Measurements from ENCODE around the gene TMEM179B. TPM values are rescaled to one million over a fixed set of nuclear protein-coding genes. Genes with fewer than 3 reads are reported as not detected.

Gene TMEM179B
- total and polyA plus RNA-seq, 4 donors = 21.1 to 81.4 (median 32.7) TPM

GRCh38 chr11:62752177-62752785 lies 34.9 kb upstream of the TMEM179B start (continued):
- TF ChIP-seq RXRA (IDR thresholded peaks at IDR 0.05) (no peak), NR2F2 (IDR thresholded peaks at IDR 0.05) (no peak), GABPA (IDR thresholded peaks at IDR 0.05 in 1 of 2, conservative IDR thresholded peaks at IDR 0.05 in 1 of 2) (no peak), FOXA1 (IDR thresholded peaks at IDR 0.05) (no peak), TAF1 (conservative IDR thresholded peaks at IDR 0.05) (no peak), YY1 (IDR thresholded peaks at IDR 0.05) (no peak)

- Histone ChIP-seq H3K36me3 (ENCODE audit: control insufficient read depth in 4 of 4, insufficient read depth in 3 of 4, low read depth in 1 of 4, low read length in 3 of 4) (peaks cover 2 to 11% (median 4%) of the 10 kb centered on the region in 4 donors), H3K9ac (ENCODE audit: low read depth in 1 of 2, low read length in 2 of 2) (no peak overlapping the region), H3K4me3 (ENCODE audit: low read depth in 1 of 3, low read length in 3 of 3) (peak overlapping the region; percentile 29 to 82 (median 72)), H3K9me3 (ENCODE audit: control insufficient read depth in 4 of 4, low read length in 3 of 4) (no peaks in the 10 kb centered on the region), H3K27me3 (ENCODE audit: control insufficient read depth in 4 of 4, insufficient read depth in 4 of 4, low read length in 3 of 4) (no peaks in the 10 kb centered on the region), H3K27ac (ENCODE audit: low read depth in 1 of 2, low read length in 2 of 2) (peak overlapping the region in 1 of 2 donors; percentile 94), H3K4me1 (ENCODE audit: control insufficient read depth in 4 of 4, insufficient read depth in 4 of 4, low read length in 3 of 4) (peaks cover 4 to 12% (median 9%) of the 10 kb centered on the region in 4 donors)
- TF ChIP-seq NR2F2 (IDR thresholded peaks at IDR 0.05) (no peak), HNF4A (conservative IDR thresholded peaks at IDR 0.05) (no peak), SP1 (IDR thresholded peaks at IDR 0.05) (no peak), GABPA (IDR thresholded peaks at IDR 0.05 in 1 of 2, conservative IDR thresholded peaks at IDR 0.05 in 1 of 2) (no peak), EGR1 (IDR thresholded peaks at IDR 0.05; ENCODE audit: low read depth in 2 of 2) (no peak), RAD21 (IDR thresholded peaks at IDR 0.05) (no peak), YY1 (IDR thresholded peaks at IDR 0.05) (no peak), FOXA1 (IDR thresholded peaks at IDR 0.05) (no peak), FOXA2 (IDR thresholded peaks at IDR 0.05) (no peak), HNF4G (IDR thresholded peaks at IDR 0.05) (no peak), TAF1 (conservative IDR thresholded peaks at IDR 0.05) (no peak), ZBTB33 (IDR thresholded peaks at IDR 0.05) (no peak), RXRA (IDR thresholded peaks at IDR 0.05) (no peak), REST (IDR thresholded peaks at IDR 0.05) (no peak), ATF3 (IDR thresholded peaks at IDR 0.05) (no peak), JUND (IDR thresholded peaks at IDR 0.05) (no peak), MAX (IDR thresholded peaks at IDR 0.05) (no peak), CTCF (IDR thresholded peaks at IDR 0.05; ENCODE audit: low read depth, low read length, missing input control) (no peak)
- DNase-seq (ENCODE audit: low spot score) = no peak
- 72% methylated on average over 15 of the region's 15 CpGs for WGBS
Observed at GRCh38 chr11:62752994-62753735, 34.0 kb upstream of the TMEM179B start.

Measured in liver (tissue), 9 donors.